HG03108 (cell line): ENCODE measurements around the gene GTPBP10.
"Not testable (repeated sequence)": the region's sequence is repeated elsewhere in the genome, so short reads cannot be mapped to it uniquely, and the experiment has no call there.

Source experiments
- ATAC-seq: cut with Tn5 transposase; IDR thresholded peaks from one replicate; pipeline ENCODE4 v1.9.1; 2021; ENCODE audit warnings: moderate library complexity; ENCODE audit not compliant: unreplicated experiment

Gene GTPBP10

GRCh38 chr7:90346336-90347125 lies at the start of gene GTPBP10:
Gene GTPBP10 (plus strand): TSS chr7:90346716. CDS start chr7:90346742, 26 bp downstream.
- ATAC-seq: peak; percentile 97

DNA sequence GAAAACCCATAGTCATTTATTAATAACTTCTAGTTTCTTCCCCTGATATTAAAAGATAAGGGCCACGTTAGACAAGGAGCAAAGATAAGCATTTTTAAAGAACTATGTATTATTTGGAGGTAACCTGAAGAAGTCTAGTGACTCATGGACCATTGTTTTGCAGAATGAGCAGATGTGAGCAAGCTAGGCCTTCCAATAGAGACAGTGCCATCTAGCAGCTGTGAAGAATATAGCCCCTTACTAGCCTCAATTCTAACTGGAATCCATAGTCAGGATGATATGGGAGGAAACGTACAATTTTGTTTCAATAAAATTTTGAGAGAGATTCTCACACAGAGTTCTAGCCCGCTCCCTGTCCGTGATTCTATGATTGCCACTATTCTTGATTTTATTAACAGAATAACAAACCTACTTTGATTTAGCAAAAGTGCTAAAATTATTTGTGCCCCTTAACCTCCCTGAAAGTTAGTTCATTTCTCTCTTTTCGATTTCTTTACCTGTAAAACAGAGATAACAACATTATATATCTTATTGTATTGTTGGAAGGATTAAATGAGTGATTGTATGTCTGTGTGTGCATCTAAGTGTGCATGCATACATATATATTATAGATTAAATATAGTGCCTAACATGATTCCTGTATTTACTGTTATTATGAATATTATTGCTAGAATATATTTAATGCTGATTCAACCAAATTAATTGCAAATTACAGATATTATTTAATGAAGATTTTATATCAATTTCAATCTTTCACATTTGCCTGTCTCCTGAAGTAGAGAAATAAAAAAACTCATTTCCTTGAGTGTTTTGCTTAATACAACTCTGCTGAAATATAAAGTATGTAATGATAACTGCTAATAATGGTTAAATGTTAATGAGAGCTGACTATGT lies 48.1 kb upstream of the GTPBP10 start:
- peak; percentile 63 for ATAC-seq

DNA sequence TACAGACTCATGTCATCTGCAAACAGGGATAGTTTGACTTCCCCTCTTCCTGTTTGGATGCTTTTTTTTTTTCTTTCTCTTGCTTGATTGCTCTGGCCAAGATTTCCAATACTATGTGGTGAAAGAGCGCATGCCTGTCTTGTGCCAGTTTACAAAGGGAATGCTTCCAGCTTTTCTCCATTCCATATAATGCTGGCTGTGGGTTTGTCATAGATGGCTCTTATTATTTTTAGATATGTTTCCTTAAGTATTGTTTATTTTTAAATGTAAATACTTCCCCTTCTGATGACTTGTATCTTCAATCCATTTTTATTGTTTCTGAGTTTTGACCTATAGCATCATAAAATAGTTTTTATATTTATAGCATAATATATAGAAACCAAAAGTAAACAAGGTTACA lies 43.3 kb upstream of the GTPBP10 start:
- ATAC-seq: no peak

- ATAC-seq: no peak
These were observed 36.6 kb upstream of the GTPBP10 start for GRCh38 chr7:90309872-90310271.

GRCh38 chr7:90311175-90311574 lies 35.3 kb upstream of the GTPBP10 start:
- no peak for ATAC-seq

DNA sequence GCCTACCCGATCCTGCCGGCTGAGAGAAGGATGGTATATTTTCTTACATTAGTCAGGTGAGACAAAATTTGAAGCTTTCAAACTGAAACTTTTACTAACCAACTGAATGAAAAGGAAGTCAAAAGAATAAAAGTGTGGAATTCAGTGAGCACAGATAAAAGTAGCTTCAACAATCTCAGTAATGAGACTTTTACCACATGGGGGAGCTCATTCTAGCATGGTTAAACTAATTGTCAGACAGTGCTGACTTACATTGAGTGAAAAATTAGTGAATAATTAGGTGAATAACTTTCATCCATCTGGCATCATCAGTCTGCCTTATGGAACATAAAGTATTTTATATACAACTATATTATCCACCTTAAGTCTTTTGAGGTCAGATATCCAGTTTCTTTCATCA lies 33.8 kb upstream of the GTPBP10 start:
- ATAC-seq: no peak

DNA sequence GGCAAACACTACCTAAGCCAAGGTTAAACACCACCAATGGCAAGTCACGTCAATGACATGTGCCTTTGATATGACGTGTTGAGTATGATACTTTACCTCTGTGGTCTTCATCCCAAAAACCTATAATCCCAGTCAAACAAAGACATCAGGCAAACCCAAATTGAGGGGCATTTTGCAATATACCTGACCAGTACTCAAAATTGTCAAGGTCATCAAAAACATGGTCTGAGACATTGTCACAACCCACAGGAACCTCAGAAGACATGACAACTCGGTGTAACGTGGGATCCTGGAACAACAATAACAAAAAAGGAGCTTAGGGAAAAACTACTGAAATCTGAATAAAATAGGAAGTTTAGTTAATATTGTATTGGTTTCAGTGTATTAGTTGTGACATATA lies 32.6 kb upstream of the GTPBP10 start:
- ATAC-seq: no peak

- ATAC-seq: no peak
These were observed 26.5 kb upstream of the GTPBP10 start for GRCh38 chr7:90320014-90320413.

DNA sequence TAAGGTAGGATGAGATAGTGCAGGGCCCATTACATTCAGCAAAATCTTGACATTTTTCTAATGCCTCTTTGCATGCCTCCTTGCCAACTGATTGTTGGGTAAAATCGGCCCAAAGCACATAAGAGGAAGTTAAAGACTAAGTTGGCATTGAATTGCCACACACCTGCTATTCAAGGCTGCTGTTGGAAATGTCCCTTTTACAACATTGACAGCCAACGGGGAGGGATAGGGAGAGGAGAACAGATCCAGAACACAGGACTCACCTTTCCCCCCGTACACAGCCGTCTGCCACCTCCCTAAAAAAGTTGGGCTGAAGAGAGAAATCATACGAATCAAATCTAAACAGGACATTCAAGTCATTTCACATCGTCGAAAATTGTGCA lies 26.1 kb upstream of the GTPBP10 start:
- ATAC-seq: no peak

DNA sequence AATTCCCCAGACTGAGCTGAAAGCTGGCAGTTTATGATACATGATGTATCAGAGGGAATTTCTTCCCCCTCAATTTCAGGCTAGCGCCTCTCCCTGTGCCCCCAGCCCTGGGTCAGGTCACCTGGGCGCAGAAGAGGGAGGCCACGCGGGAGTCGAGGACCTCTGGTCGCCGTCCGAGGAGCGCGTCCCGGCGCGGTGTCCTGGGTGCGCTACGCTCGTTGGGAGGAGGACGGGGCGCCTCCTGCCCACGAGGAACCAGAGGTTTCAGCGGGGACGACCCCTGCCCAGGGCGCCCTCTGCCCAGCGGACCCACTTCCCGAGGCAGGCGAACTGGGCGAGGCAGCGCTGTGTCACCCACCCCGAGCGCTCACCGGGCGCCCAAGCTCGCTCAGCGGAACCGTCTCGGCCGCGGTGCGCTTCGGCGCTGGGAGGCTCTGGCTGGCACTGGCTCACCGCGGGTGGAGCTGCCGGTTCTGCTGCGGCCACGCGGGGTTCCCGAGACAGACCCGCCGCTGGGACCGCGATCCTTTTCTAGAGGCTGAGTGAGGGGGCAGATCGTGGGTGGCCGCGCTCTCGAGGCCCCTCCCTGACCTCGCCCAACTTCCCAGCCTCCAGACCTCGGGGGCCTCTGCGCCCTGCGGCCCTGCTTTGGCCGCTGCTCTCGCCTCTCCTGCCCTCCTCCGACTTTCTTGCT lies 25.6 kb upstream of the GTPBP10 start, which contains the start of gene FAM237B:
TSS of gene FAM237B (minus strand) at position 504 of the 694 bp plus-strand sequence. CDS start 1,556 bp downstream, outside the sequence.
- no peak for ATAC-seq

DNA sequence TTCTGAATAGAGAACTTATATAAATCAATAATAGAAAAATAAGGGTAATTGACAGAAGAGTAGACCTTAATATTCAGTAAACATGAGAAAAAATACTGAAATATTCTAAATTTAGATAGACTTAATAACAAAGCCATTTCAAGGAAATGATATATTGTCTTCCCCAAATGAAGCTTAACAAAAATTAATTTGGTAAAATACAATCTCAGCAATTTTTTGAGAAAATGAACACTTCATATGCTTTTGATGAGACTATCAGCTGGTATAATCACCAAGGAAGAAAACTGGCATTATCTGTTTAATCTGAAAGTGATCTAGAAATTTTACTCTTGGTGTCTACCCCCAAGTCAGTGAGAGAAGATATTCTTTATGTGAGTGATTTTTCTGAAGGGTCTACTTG lies 23.7 kb upstream of the GTPBP10 start:
- ATAC-seq: no peak

DNA sequence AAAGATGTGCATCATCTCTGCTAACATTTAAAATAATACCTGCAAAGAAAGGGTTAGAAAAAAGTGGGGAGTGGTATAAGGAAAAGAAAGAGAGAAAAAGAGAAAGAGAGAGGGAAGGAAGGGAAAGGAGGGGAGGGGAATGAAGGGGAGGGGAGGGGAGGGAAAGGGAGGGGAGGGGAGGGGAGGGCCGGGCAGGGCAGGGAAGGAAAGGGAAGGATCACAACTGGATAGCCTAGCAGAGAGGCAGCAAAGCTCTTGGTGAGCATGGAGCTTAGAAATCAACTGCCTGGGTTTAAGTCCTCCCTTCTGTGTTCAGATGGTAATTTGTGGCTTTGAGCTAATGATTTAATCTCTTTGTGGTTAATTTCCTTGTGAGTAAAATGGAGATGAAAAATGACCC lies 20.0 kb upstream of the GTPBP10 start:
- no peak for ATAC-seq

- ATAC-seq: no peak
These were observed 12.2 kb upstream of the GTPBP10 start for GRCh38 chr7:90334193-90334843.

DNA sequence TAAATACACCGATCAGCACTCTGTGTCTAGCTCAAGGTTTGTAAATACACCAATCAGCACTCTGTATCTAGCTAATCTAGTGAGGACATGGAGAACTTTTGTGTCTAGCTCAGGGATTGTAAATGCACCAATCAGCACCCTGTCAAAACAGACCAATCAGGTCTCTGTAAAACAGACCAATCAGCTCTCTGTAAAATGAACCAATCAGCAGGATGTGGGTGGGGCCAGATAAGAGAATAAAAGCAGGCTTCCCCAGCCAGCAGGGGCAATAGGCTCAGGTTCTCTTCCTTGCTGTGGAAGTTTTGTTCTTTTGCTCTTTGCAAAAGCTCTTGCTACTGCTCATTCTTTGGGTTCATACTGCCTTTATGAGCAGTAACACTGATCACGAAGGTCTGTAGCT lies 11.6 kb upstream of the GTPBP10 start:
- ATAC-seq: not testable (repeated sequence)

GRCh38 chr7:90337106-90337505 lies 9.4 kb upstream of the GTPBP10 start:
- ATAC-seq: no peak

DNA sequence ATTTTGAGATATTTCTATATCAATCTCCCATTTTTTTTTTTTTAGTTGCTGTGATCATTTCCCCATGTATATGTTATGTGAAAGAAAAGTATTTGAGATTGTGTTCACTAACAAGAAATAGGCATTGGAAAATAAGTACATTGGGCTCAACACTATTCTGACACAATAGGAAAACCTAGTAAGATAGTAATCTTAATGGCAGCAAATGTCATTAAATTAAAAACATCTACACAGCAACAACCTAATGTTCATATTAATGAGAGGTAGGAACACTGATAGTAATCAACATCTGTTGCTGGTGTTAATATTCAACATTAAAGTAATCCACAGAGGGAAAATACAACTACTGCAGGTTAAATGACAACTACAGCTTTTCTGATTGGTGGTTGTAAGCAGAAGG lies 1.5 kb upstream of the GTPBP10 start:
- no peak for ATAC-seq

DNA sequence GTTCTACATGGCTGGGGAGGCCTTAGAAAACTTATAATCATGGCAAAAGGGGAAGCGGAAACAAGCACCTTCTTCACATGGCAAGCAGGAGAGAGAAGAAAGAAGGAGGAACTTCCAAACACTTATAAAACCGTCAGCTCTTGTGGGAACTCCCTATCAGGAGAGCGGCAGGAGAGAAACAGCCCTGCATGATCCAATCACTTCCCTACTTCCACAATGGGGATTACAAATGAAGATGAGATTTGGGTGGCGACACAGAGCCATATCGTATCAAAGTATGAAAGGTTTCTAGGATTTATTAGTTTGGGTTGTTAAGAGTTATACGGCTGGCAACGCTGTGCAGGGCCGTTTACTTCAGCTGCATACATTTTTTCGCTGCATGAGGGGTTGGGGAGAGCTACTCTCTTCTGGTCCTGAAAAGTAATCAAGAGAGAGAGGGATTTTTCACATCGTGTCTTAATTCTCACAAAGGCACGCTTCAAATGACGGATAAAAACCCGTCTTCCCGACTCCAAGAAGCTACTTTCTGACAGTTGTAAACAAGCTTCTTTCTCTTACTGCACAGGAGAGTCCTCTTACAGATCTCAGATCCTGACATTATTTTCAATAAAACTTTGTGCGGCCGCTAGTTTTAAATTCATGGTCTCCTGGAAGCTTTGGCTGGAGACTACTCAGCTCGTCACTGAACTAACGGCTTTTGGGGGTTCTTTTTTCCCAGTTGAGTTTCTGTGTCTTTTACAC lies 751 bp upstream of the GTPBP10 start:
- peak; percentile 7 for ATAC-seq

- ATAC-seq: no peak
These were observed 1.2 kb downstream of the GTPBP10 start for GRCh38 chr7:90347759-90348158.

- ATAC-seq: no peak
These were observed 2.8 kb downstream of the GTPBP10 start for GRCh38 chr7:90349305-90349704.

- not testable (repeated sequence) for ATAC-seq
These were observed 3.5 kb downstream of the GTPBP10 start for GRCh38 chr7:90350032-90350431.
